Erythroblast (primary cell): ENCODE results near the gene TTLL3.

Experiments used
- GATA1 ChIP-seq: IDR thresholded peaks from 2 replicates; pipeline ENCODE4 v1.6.1; 2011; ENCODE audit warnings: low read depth, mild to moderate bottlenecking, control low read depth, low read length, moderate library complexity
- POLR2A ChIP-seq: IDR thresholded peaks from 2 replicates; pipeline ENCODE4 v1.6.1; 2011; ENCODE audit warnings: mild to moderate bottlenecking, low read length

DNA sequence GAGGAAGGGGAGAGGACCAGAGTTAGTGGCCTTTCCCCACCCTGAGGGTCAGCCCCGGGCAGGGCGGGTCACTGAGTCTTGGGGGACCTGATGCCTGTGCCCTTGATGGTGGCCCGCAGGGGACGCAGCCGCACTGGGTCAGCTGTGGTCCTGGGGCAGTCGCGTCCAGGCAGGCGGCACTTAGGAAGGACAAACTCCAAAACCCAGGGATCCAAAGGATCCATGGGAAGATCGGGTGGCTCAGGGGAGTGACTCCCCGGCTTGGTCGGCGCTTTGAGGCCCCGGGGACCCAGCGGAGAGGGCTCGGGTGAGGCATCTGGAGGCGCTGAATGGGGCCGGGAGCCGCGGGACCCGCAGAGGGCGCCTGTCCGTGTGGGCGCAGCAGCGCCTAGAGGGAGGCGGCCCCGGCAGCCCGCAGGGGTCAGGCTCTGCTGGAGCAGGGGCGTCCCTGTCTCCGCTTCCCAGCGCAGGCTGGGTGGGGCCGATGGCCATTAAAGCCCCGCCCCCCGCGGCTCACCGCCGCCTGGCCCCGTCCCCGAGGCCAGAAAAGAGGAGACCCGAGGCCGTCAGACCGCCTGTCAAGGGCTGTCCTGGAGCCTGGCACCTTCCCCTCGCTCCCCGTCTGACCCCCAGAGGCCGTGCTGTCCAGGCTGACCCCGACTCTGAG lies 52.5 kb downstream of the TTLL3 start:
- TF ChIP-seq POLR2A (no peak), GATA1 (no peak)
